Ovary (tissue), 9 donors: Measurements from ENCODE around the gene SLC7A1. TPM values are rescaled to one million over a fixed set of nuclear protein-coding genes. Genes with fewer than 3 reads are reported as not detected.

Experiments
- DNase-seq, 5 donors: peaks; one replicate each; pipeline ENCODE4 v3.0.0-alpha.2; 2019 to 2020
- H3K27ac ChIP-seq, 2 donors: fragments of 200-600 bp; one replicate each; pipeline versions ENCODE4 v1.5.1 to v1.8.0; 2019 to 2022
- H3K27me3 ChIP-seq: fragments of 200-600 bp; one replicate; pipeline ENCODE4 v1.8.0; 2022
- H3K36me3 ChIP-seq: fragments of 200-600 bp; sonication (generic); one replicate; pipeline ENCODE4 v1.5.1; 2019
- H3K4me1 ChIP-seq: one replicate; pipeline ENCODE4 v1.8.1; 2013; ENCODE audit warnings: mild to moderate bottlenecking, moderate library complexity; ENCODE audit not compliant: insufficient read depth
- H3K4me3 ChIP-seq: fragments of 200-600 bp; sonication (generic); one replicate; pipeline ENCODE4 v1.5.1; 2017
- H3K9me3 ChIP-seq, 2 donors: fragments of 200-600 bp in 1 of 2; sonication (generic) in 1 of 2; one replicate each; pipeline versions ENCODE4 v1.5.1 to v1.8.1; 2013 to 2019; ENCODE audit warnings: mild to moderate bottlenecking in 1 of 2, moderate library complexity in 1 of 2
- CTCF ChIP-seq, 3 donors: fragments of 450-650 bp in 2 of 3; fragments of 200-600 bp in 1 of 3; IDR thresholded peaks; one replicate each; pipeline versions ENCODE4 v1.5.1 to v1.8.0; 2016 to 2022; ENCODE audit warnings: antibody characterized with exemption in 3 of 3, mild to moderate bottlenecking in 1 of 3
- EP300 ChIP-seq: sonication (generic); formaldehyde crosslinking; IDR thresholded peaks from one replicate; pipeline ENCODE4 v1.6.1; 2017; ENCODE audit warnings: antibody characterized with exemption
- POLR2A ChIP-seq: fragments of 450-650 bp; IDR thresholded peaks from one replicate; pipeline ENCODE4 v1.6.1; 2017; ENCODE audit warnings: antibody characterized with exemption, mild to moderate bottlenecking, moderate library complexity
- WGBS, 3 donors: extraction: QIAGEN DNeasy Blood & Tissue Kit in 1 of 3; methylation state at CpG; one replicate each; pipeline versions ENCODE4 v1.1.5 to v1.1.7; 2013 to 2017; 5-methylcytosine and 5-hydroxymethylcytosine counted together
- intact Hi-C, 4 donors: fragments of 100-400 bp; cut with DNase I; formaldehyde crosslinking; loops; one replicate each; pipeline versions ENCODE4 v1.11.0 to v1.15.1; 2022 to 2023
- polyA plus RNA-seq, 2 donors: library from polyadenylated mRNA; stranded (reverse); fragments of 200-250 nt in 1 of 2; fragments of 350-450 nt in 1 of 2; fragmentation: Illumina TruSeq in 1 of 2; extraction: RNeasy Lipid Tissue Mini Kit (QIAGEN cat#74804) in 1 of 2; gene quantifications; one replicate each; pipeline ENCODE4 v1.2.3, GENCODE V29; 2013 to 2014
- total RNA-seq, 7 donors: library from RNA; depleted of rRNA in 2 of 7; stranded (reverse); fragments of >200 nt in 2 of 7; fragmentation: NEBNext Ultra II Directional in 3 of 7; extraction: Animal tissue kit (Norgen Biotek cat#: 25700) in 3 of 7; gene quantifications; one replicate each; pipeline versions ENCODE4 v1.1.0 to v1.2.4, GENCODE V29; 2016 to 2023
- donor health status: DM: no; HTN: no; CAD: no; lungs with moderate emphysema.
- donor health status: DM: no; HTN: no; CAD: no.
- donor health status: Bipolar disorder and iron deficiency.
- donor health status: DM: yes; HTN: yes; CAD: no.
- donor health status: DM: no; HTN: no; CAD: no.
- donor health status: DM: yes; HTN: yes; CAD: no.

SLC7A1 gene
- total and polyA plus RNA-seq, 9 donors, result 3.3 to 98.7 (median 14.0) TPM

GRCh38 chr13:29564818-29565217 is 30.7 kb downstream of the SLC7A1 start:
- Histone ChIP-seq H3K36me3 (no peaks in the 10 kb centered on the region), H3K27me3 (no peaks in the 10 kb centered on the region), H3K9me3 (no peaks in the 10 kb centered on the region), H3K27ac (no peak overlapping the region), H3K4me1 (no peaks in the 10 kb centered on the region), H3K4me3 (no peak overlapping the region)
- intact Hi-C loops, result loop anchor here in 1 of 4 donors (10.0 kb wide), 1 partner anchor 1470 kb away; no protein-coding TSS in a partner anchor
- DNase-seq, result no peak
- TF ChIP-seq EP300 (no peak), POLR2A (no peak), CTCF (IDR thresholded peaks at IDR 0.05) (no peak)

- 89 to 93% (median 93%) methylated on average over 5 of the region's 5 CpGs for WGBS, 3 donors
These were observed 31.1 kb downstream of the SLC7A1 start for GRCh38 chr13:29564373-29564772.

GRCh38 chr13:29563941-29564340 is 31.5 kb downstream of the SLC7A1 start:
- no peak overlapping the region for H3K27ac ChIP-seq
- no peaks in the 10 kb centered on the region for H3K9me3 ChIP-seq
- intact Hi-C loops, result loop anchor here in 1 of 4 donors (10.0 kb wide), 1 partner anchor 1471 kb away; no protein-coding TSS in a partner anchor
- no peaks in the 10 kb centered on the region for H3K27me3 ChIP-seq
- H3K36me3 ChIP-seq, result no peaks in the 10 kb centered on the region
- no peak for TF ChIP-seq CTCF (IDR thresholded peaks at IDR 0.05)
- TF ChIP-seq POLR2A, result no peak
- TF ChIP-seq EP300, result no peak
- 82 to 88% (median 85%) methylated on average over 6 of the region's 6 CpGs for WGBS, 3 donors
- no peak for DNase-seq
- no peaks in the 10 kb centered on the region for H3K4me1 ChIP-seq
- no peak overlapping the region for H3K4me3 ChIP-seq

More at GRCh38 chr13:29564373-29564772, 31.1 kb downstream of the SLC7A1 start:
- no peak overlapping the region for H3K27ac ChIP-seq
- no peaks in the 10 kb centered on the region for H3K36me3 ChIP-seq
- intact Hi-C loops, result loop anchor here in 1 of 4 donors (10.0 kb wide), 1 partner anchor 1470 kb away; no protein-coding TSS in a partner anchor
- no peaks in the 10 kb centered on the region for H3K27me3 ChIP-seq
- no peak for DNase-seq
- H3K9me3 ChIP-seq, result no peaks in the 10 kb centered on the region
- no peak for TF ChIP-seq CTCF (IDR thresholded peaks at IDR 0.05)
- no peak for TF ChIP-seq POLR2A
- no peak for TF ChIP-seq EP300
- no peaks in the 10 kb centered on the region for H3K4me1 ChIP-seq
- no peak overlapping the region for H3K4me3 ChIP-seq

GRCh38 chr13:29562786-29563438 is 32.6 kb downstream of the SLC7A1 start:
- Histone ChIP-seq H3K27ac (no peak overlapping the region), H3K27me3 (no peaks in the 10 kb centered on the region), H3K4me3 (no peak overlapping the region), H3K4me1 (no peaks in the 10 kb centered on the region), H3K9me3 (no peaks in the 10 kb centered on the region), H3K36me3 (no peaks in the 10 kb centered on the region)
- intact Hi-C loops, result loop anchor here in 1 of 4 donors (10.0 kb wide), 1 partner anchor 1472 kb away; no protein-coding TSS in a partner anchor
- TF ChIP-seq POLR2A (no peak), CTCF (IDR thresholded peaks at IDR 0.05) (no peak), EP300 (no peak)
- WGBS, 3 donors, result 93 to 98% (median 96%) methylated on average over 7 of the region's 7 CpGs
- DNase-seq, result no peak
